Right lung (tissue), 10 donors: ENCODE measurements around the gene CDSN. TPM values are rescaled to one million over a fixed set of nuclear protein-coding genes. Genes with fewer than 3 reads are reported as not detected.
"Not testable (repeated sequence)": the region's sequence is repeated elsewhere in the genome, so short reads cannot be mapped to it uniquely, and the experiment has no call there.

Experiments used
- DNase-seq, 2 donors: peaks; one replicate each; pipeline ENCODE4 v3.0.0-alpha.2; 2013
- long read RNA-seq, 8 donors: transcript quantifications; one replicate each; lab custom pipeline, GENCODE V29; 2026
- polyA plus RNA-seq, 5 donors: library from polyadenylated mRNA; unstranded; fragments of 120-200 nt; gene quantifications; one replicate each; pipeline versions ENCODE4 v1.2.1 to v1.2.3, GENCODE V29; 2013; ENCODE audit warnings: inconsistent platforms in 1 of 5, low replicate concordance in 1 of 5; ENCODE audit not compliant: insufficient read length in 5 of 5, insufficient read depth in 1 of 5

CDSN gene, protein sequence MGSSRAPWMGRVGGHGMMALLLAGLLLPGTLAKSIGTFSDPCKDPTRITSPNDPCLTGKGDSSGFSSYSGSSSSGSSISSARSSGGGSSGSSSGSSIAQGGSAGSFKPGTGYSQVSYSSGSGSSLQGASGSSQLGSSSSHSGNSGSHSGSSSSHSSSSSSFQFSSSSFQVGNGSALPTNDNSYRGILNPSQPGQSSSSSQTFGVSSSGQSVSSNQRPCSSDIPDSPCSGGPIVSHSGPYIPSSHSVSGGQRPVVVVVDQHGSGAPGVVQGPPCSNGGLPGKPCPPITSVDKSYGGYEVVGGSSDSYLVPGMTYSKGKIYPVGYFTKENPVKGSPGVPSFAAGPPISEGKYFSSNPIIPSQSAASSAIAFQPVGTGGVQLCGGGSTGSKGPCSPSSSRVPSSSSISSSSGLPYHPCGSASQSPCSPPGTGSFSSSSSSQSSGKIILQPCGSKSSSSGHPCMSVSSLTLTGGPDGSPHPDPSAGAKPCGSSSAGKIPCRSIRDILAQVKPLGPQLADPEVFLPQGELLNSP
- polyA plus RNA-seq = under 1 TPM in 1 of 5 donors, not detected in 4; 0.09 TPM
- long read RNA-seq, donor 1 = 0 reads
- long read RNA-seq, donor 2 = 0 reads
- long read RNA-seq, donor 3 = 0 reads
- long read RNA-seq, donor 4 = 0 reads
- long read RNA-seq, donor 5 = 0 reads
- long read RNA-seq, donor 6 = 0 reads
- long read RNA-seq, donor 7 = 0 reads
- long read RNA-seq, donor 8 = 0 reads

DNA sequence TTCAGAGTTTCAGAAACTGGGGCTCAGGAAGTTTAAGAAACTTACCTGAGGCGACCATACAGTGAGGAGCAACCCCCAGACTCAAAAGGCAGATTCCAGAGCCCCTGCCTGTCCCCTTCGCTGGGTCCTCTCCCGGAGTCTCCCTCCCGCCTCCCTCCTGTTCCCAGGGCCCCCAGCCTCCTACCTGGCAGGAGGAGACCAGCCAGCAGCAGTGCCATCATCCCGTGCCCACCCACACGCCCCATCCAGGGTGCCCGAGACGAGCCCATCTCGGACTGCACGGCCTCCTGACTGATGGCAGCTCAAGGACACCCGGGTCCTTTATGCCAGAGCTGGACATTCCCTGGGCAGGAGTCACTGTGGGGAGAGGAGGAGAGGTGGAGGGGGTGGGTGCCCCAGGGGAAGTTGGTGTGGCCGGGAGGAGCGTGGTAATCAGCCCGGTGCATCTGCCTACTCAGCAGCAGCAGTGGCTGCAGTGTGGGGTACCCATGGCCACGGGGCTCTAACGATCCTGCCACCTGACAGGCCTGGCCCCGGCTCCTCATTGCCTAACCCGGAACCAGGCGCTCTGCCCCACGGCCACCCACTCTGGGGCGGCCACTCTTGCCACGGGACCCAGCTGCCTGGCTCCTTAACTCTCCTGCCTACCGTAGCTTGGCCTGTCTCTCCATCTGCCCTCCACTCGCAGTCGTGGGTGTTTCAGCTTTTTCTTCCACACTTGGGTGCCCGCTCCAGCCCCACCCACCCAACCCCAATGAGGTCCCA, at the start of gene CDSN:
Gene CDSN (minus strand): TSS at position 296 of the 765 bp plus-strand sequence. CDS start 27 bp downstream, at position 269.
- DNase-seq = no peak

DNA sequence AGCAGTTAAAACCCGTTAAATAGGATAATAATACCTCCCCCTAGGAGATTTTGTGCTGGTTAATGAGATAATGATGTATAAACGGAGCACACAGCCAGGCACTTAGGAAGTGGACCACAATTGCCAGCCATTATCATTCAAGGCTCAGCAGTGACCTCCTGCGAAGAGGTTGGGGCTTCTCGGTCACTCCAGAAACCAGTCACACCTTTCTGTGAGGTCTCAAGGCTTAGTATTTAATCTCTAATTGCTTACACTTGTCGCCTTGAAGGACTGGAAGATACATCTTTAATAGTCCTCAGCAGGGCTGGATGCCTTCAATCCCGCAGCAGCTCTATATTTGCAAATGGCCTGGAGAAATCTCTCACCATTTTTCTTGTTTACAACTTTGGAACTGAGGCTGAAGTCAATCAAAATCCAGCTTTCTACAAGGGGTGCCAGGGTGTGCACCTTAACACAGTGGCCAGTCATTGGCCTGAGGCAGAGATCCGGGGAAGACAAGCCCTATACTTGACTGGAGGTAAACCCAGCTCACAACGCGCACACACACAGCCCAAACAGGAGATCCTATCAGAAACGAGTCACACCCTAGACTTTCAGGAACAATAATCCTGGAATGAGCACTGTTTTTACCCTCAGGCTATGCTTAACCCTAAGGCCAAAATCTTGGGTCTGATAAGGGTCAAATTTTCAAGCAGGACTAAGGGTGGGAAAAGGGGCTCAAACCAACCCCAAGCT, 49.0 kb upstream of the CDSN start:
- DNase-seq = no peak

DNA sequence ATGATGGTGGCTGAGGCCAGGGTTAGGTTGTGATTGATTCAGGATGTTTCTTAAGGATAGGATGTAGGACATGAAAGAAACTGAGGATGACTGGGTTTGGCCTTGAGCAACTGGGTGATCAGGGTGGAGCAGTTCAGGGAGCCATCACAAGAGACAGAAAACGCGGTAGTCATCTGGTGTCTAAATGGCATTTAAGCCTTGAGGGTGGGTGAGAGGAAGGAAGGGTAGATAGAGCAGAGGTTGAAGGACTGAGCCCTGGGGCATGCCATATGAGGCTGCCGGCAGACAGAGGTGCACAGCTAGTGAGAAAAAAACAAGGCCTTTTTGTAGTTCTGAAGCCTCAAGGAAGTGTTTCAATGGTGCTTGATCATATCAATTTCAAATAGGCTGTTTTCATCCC, 48.4 kb upstream of the CDSN start:
- DNase-seq = no peak

DNA sequence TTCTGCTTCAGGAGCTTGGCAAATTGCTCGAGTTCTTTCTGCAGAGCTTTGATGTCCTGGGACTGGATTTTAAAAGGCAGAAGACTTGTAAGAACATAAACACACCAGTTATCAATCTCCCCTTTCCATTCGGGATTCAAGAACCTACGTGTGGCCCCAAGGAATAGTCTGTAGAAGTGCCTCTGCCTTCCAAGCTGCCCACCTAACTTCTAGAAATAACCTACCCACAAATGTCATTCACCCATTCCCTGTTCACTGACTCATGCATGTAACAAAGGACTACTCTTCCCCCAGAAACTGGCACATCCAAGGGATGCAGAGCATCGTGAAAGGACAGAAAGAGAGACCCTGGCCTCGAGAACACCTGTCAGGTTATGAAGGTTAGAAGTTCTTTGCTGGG, 45.7 kb upstream of the CDSN start:
- DNase-seq = no peak

DNA sequence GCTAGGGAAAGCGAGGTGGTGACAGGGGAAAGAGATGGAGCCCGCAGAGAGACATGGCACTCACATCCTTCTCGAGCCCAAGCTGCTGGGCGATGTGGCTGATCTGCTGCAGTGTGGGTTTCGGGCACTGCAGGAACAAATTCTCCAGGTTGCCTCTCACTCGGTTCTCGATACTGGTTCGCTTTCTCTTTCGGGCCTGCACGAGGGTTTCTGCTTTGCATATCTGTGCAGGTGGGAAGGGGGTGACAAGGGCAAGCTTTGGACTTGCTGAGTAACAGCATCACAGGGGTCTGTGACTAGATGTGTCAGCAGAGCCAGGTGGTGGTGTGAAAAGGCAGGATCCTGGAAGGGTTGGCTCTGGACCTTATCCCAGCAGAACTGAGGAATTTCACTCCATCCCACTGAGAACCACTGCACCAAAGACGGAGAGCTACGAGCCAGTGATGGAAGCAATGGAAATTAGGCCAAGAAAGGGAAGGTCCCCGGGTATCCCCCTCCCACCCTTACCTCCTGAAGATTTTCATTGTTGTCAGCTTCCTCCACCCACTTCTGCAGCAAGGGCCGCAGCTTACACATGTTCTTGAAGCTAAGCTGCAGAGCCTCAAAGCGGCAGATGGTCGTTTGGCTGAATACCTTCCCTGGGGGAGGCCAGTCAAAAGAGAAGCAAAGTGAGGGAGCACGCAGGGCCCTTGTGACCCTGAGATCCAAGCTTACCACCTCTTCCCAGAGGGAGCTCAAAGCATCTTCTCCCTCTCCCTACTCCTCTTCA, 45.0 kb upstream of the CDSN start:
- not testable (repeated sequence) for DNase-seq

DNA sequence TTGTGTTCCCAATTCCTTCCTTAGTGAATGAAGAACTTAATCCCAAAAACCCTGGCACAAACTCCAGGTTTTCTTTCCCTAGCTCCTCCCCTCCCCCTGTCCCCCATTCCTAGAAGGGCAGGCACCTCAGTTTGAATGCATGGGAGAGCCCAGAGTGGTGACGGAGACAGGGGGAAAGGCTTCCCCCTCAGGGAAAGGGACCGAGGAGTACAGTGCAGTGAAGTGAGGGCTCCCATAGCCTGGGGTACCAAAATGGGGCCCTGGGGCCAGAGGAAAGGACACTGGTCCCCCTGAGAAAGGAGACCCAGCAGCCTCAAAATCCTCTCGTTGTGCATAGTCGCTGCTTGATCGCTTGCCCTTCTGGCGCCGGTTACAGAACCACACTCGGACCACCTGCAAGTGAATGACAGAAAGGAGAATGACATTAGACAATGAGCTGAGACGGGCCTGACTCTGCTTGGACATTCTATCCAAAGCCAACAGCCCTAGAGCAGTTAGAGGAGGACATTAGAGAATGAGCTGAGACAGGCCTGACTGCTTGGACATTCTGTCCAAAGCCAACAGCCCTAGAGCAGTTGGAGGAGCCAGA, 44.3 kb upstream of the CDSN start:
- DNase-seq = not testable (repeated sequence)

DNA sequence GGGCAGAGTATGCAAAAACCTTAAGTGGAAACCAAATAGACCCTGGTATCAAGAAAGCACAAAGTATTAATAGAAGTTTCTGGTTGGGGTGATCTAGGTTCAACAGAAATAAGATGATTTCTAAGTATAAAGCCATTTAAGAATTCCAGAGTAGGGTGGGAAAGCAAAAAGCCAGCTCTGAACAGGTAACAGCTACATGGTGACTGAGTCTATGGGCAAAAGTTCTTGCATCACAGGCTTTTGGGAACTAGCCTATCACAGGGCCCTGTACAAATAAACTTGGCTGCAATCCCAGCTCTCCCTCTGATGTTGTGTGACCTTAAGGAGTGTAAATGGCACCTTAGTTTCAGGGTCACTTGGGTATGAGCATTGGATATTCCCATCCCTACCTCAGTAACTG, 43.7 kb upstream of the CDSN start:
- no peak for DNase-seq

DNA sequence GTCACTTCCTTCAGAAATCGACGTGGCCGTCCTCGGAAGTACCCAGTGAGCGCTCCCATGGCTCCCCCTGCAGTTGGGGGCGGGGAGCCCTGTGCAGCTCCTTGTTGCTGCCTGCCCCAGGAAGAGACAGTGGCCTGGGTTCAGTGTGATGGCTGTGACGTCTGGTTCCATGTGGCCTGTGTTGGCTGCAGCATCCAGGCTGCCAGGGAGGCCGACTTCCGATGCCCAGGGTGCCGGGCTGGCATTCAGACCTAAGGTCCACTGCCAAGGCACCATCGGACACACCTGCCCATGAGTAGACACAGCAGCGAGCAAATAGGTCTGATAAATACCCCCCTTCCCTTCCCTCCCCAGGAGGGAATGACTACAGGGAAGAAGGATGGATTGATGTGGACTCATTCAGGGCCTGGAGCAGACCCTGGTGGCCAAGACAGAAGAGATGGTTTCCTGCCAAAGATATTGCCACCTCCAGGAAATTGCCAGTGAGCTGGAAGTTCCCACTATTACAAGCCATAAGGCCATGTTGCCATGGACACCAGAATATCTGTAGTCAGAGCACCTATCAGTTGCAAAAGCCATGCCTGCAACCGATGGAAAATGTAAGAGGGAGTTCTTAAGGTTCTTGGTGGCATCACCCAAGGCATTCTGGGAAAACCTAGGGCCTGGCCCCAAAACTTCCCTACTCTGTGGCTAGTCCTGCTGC, 42.4 kb upstream of the CDSN start:
- no peak for DNase-seq

DNA sequence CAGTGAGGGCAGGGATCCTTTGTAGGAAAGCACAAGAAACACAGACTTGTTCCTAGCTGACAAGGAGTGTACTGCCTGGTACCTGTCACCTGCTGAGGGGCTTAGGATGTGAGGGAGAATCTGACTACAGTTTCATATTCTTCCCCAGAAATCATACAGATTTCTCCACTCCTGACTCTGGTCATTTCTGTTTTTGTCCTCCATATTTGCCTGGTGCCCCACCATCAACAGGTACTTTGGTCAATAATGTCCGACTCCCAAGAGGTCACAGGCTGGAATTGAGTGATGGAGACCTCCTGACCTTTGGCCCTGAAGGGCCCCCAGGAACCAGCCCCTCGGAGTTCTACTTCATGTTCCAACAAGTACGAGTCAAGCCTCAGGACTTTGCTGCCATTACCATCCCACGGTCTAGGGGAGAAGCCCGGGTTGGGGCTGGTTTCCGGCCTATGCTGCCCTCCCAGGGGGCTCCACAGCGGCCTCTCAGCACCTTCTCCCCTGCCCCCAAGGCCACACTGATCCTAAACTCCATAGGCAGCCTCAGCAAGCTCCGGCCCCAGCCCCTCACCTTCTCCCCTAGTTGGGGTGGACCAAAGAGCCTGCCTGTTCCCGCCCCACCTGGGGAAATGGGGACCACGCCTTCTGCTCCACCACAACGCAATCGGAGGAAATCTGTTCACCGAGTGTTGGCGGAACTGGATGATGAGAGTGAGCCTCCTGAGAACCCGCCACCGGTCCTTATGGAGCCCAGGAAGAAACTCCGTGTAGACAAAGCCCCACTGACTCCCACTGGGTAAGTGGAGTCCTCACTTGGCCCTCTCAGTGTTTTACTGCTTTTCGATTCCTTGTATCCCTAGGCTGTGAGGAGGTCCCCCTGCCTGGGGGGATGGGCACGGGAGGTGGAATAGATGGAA, 41.2 kb upstream of the CDSN start:
- no peak for DNase-seq

DNA sequence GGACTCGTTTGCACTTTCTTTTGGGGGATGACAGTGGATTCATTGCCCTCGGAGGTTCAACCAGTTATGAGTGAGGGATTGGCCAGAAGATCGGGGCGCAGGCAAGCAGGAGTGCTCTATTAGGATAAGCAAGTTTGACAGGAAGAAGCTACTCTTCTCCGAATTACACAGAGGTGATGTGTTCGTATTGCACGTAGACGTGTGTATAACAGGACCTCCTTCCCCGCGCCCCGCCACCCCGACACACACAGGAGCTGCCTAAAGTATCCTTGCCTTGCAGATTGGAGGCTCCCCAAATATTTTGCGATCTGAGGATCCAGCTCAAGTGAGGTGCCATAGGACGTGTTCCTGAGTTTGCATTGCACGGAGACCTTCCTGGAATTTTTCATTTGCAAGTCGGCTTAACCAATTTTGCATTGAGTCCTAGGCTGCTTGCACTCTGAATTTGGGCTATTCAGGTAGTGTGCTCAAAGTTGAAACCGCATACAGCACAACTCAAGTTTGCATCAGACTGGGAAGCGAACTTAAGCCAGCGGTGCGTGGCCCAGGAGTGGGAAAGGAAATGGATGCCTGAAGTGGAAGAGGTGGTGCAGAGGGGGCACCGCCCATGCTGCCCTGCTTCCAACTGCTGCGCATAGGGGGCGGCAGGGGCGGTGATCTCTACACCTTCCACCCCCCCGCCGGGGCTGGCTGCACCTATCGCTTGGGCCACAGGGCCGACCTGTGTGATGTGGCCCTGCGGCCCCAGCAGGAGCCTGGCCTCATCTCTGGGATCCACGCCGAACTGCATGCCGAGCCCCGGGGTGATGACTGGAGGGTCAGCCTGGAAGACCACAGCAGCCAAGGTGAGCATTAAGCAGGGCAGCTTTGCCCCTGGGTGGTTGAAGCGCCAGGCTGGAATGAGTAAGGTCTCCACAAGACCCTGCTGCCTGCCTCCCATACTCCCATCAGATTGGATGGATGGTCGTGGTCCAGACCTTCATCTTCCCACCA, 38.9 kb upstream of the CDSN start:
- no peak for DNase-seq

DNA sequence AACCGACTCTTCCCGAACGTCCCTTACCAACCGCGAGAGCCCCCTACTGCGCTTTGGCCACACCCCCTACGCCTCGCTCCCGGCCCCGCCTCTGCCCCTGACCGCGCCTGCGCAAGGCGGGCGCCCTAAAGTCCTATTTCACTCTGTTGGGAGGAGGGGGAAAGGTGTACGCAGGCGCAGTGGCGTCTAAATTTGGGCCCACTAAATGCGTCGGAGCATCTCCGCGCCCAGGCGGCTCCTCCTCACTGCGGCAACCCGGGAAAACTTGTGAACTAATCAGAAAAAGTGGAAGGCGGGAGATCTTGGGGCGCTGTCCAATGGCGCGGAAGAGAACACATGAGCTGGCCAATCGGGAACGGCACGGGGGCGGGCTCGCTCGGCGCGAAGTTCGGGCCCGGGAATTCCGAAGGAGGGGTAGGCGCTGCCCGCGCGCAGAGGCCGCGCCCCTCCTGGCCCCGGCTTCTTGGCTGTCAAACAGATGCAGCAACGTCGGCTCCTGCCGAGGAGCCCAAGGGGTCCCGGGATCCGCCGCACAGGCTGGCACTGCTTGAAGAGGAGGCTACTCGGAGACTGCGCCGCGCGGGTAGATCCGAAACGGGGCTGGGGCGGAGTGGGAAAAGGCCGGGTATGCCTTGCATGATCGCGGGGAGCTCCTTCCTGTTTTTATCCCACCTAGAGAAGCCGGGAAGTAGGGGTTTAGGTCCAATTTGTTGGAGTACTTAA, 38.1 kb upstream of the CDSN start, which contains the start of gene TCF19:
Gene TCF19 (plus strand): TSS at position 450 of the 723 bp plus-strand sequence. CDS start 881 bp downstream, outside the sequence.
- peak; percentile 100 for DNase-seq

DNA sequence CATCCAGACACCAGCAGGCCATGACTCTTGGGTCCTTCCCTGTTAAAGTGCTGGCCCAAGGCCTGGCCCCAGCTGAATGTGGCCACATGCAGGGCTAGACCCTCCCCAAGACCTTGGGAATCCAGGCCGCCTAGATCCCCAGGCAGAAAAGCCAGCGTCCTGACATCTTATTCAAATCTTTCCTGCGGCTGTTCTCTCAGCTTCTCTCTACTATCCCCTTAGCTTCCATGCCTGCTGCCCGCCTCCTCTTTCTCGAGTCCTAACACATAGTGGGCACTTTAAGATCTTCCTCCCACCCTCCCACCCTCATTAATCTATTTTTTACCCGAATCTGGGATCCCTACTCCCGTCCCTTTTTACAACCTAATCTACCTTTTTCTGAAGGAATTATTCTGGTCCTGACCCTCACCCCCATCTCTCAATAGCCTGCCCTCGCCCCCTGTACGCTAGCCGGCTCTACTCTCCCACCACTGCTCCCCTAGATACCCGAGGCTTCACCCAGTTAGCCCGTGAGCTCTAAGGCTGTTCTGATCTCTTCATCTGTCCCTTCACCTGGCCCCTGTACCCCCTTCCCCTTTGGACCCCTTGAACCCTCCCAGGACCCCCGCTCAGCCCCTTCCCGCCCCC, 37.4 kb upstream of the CDSN start, which contains the start of gene CCHCR1:
Gene CCHCR1 (minus strand): TSS at position 290 of the 627 bp plus-strand sequence. CDS start 202 bp downstream, at position 88.
- no peak for DNase-seq

DNA sequence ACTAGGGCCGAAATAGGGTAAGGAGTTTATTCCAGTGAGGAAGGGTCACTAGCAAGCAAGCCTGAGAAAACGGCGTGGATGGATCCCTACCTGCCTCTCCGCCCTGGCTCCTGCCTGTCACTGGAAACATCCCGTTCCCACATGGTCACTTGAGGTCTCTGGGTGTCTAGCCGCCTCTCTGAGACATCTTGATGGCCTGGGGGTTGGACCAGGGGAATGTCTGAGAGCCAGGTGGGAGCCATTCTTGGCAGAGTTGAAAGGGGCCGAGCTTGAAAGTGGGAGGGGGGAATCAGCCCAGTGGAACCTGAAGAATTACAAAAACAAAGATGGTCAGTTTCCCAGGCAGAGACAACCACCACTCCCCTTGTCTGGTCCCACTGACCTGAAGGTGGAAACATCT, 36.4 kb upstream of the CDSN start:
- DNase-seq = no peak

DNA sequence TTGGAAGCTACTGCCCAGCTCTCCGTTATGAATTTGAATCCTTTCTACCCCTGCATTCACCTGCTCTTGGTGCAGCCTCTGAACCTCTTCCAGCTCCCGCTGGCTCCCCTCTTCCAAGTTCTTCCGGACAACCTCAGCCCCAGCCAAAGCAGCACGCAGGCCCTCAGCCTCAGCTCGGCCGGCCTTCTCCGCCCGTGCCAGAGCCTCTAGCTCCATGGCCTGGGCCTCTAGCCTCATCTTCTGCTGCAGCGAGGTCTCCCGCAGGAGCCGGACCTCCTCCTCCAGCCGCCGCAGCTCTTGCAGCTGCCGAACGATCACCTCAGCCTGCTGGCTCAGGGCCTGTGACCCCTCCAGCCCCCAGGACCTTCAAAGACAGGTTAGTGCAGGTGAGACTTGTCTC, 34.2 kb upstream of the CDSN start:
- no peak for DNase-seq

DNA sequence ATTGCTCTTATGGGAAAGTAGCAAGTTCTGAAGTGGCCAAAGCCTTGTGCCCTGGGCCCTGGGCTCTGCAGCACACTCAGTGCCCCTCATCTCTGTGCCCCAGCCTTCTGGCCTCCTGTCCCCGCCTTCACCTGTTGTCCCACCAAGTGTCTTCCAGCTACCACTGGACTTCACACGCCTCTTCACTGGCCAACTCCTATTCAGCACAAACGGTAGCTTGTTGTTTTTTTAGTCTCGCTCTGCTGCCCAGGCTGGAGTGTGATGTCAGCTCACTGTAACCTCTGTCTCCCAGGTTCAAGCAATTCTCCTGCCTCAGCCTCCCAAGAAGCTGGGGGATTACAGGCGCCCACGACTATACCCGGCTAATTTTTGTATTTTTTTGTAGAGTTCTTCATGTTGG, 32.5 kb upstream of the CDSN start:
- no peak for DNase-seq
